Mononuclear cell (primary cell): ENCODE results near the gene LHCGR. TPM values are rescaled to one million over a fixed set of nuclear protein-coding genes. Genes with fewer than 3 reads are reported as not detected.

Experiments
- H3K27me3 ChIP-seq: 2 replicates; pipeline ENCODE4 v1.6.0; 2011; ENCODE audit warnings: low read length, control low read depth; ENCODE audit not compliant: insufficient read depth
- H3K4me1 ChIP-seq: 2 replicates; pipeline ENCODE4 v1.5.1; 2011; ENCODE audit warnings: mild to moderate bottlenecking, low read length, control low read depth; ENCODE audit not compliant: insufficient read depth
- H3K4me3 ChIP-seq: 2 replicates; pipeline ENCODE4 v1.5.1; 2011; ENCODE audit warnings: mild to moderate bottlenecking, low read length, moderate library complexity
- H3K9me3 ChIP-seq: 2 replicates; pipeline ENCODE4 v1.5.1; 2011; ENCODE audit warnings: low read depth, mild to moderate bottlenecking, control low read depth, low read length
- total RNA-seq: library from RNA; depleted of rRNA; stranded (reverse); fragments of >200 nt; gene quantifications from one replicate; pipeline ENCODE4 v1.2.3, GENCODE V29; 2012

Gene LHCGR
- total RNA-seq = not detected

- no peak within 1 kb of the TSS for H3K4me3 ChIP-seq
- H3K27me3 ChIP-seq = peaks cover 36% of the 10 kb centered on the region
- H3K4me1 ChIP-seq = no peaks in the 10 kb centered on the region
- no peaks in the 10 kb centered on the region for H3K9me3 ChIP-seq
Observed at GRCh38 chr2:48755473-48755872, at the start of gene LHCGR. Gene LHCGR, minus strand, starts transcription at chr2:48755724. Its CDS starts 53 bp downstream, at chr2:48755671.

- H3K4me1 ChIP-seq = no peaks in the 10 kb centered on the region
- no peaks in the 10 kb centered on the region for H3K9me3 ChIP-seq
- H3K27me3 ChIP-seq = no peaks in the 10 kb centered on the region
Observed at GRCh38 chr2:48799601-48800000, 44.1 kb upstream of the LHCGR start.

GRCh38 chr2:48795065-48795464, 39.5 kb upstream of the LHCGR start:
- no peaks in the 10 kb centered on the region for H3K9me3 ChIP-seq
- H3K4me3 ChIP-seq = no peak overlapping the region
- no peaks in the 10 kb centered on the region for H3K27me3 ChIP-seq
- H3K4me1 ChIP-seq = no peaks in the 10 kb centered on the region

More at GRCh38 chr2:48799601-48800000, 44.1 kb upstream of the LHCGR start:
- no peak overlapping the region for H3K4me3 ChIP-seq

- no peaks in the 10 kb centered on the region for H3K9me3 ChIP-seq
- no peaks in the 10 kb centered on the region for H3K27me3 ChIP-seq
- no peak overlapping the region for H3K4me3 ChIP-seq
- H3K4me1 ChIP-seq = no peaks in the 10 kb centered on the region
Observed at GRCh38 chr2:48793671-48794070, 38.1 kb upstream of the LHCGR start.

GRCh38 chr2:48792030-48792429, 36.5 kb upstream of the LHCGR start:
- Histone ChIP-seq H3K4me3 (no peak overlapping the region), H3K27me3 (no peaks in the 10 kb centered on the region), H3K9me3 (no peaks in the 10 kb centered on the region), H3K4me1 (no peaks in the 10 kb centered on the region)

- H3K4me3 ChIP-seq = no peak overlapping the region
- H3K4me1 ChIP-seq = no peaks in the 10 kb centered on the region
- H3K9me3 ChIP-seq = no peaks in the 10 kb centered on the region
- H3K27me3 ChIP-seq = no peaks in the 10 kb centered on the region
Observed at GRCh38 chr2:48790407-48791170, 35.1 kb upstream of the LHCGR start.

GRCh38 chr2:48787580-48787979, 32.1 kb upstream of the LHCGR start:
- Histone ChIP-seq H3K27me3 (no peaks in the 10 kb centered on the region), H3K9me3 (no peaks in the 10 kb centered on the region), H3K4me3 (no peak overlapping the region), H3K4me1 (no peaks in the 10 kb centered on the region)

- H3K27me3 ChIP-seq = no peaks in the 10 kb centered on the region
- H3K4me3 ChIP-seq = no peak overlapping the region
- no peaks in the 10 kb centered on the region for H3K4me1 ChIP-seq
- no peaks in the 10 kb centered on the region for H3K9me3 ChIP-seq
Observed at GRCh38 chr2:48781366-48781765, 25.8 kb upstream of the LHCGR start.

- Histone ChIP-seq H3K4me3 (no peak overlapping the region), H3K9me3 (no peaks in the 10 kb centered on the region)
Observed at GRCh38 chr2:48779019-48779716, 23.6 kb upstream of the LHCGR start.

GRCh38 chr2:48774251-48774650, 18.7 kb upstream of the LHCGR start:
- Histone ChIP-seq H3K9me3 (no peaks in the 10 kb centered on the region), H3K27me3 (no peaks in the 10 kb centered on the region), H3K4me1 (no peaks in the 10 kb centered on the region), H3K4me3 (no peak overlapping the region)

More at GRCh38 chr2:48779019-48779716, 23.6 kb upstream of the LHCGR start:
- H3K27me3 ChIP-seq = no peaks in the 10 kb centered on the region
- no peaks in the 10 kb centered on the region for H3K4me1 ChIP-seq

- H3K27me3 ChIP-seq = no peaks in the 10 kb centered on the region
- H3K9me3 ChIP-seq = no peaks in the 10 kb centered on the region
- no peak overlapping the region for H3K4me3 ChIP-seq
Observed at GRCh38 chr2:48771241-48772014, 15.9 kb upstream of the LHCGR start.

GRCh38 chr2:48770181-48770580, 14.7 kb upstream of the LHCGR start:
- Histone ChIP-seq H3K27me3 (no peaks in the 10 kb centered on the region), H3K9me3 (no peaks in the 10 kb centered on the region), H3K4me1 (no peaks in the 10 kb centered on the region), H3K4me3 (no peak overlapping the region)

More at GRCh38 chr2:48771241-48772014, 15.9 kb upstream of the LHCGR start:
- H3K4me1 ChIP-seq = no peaks in the 10 kb centered on the region

GRCh38 chr2:48768669-48769068, 13.1 kb upstream of the LHCGR start:
- Histone ChIP-seq H3K27me3 (no peaks in the 10 kb centered on the region), H3K4me3 (no peak overlapping the region), H3K4me1 (no peaks in the 10 kb centered on the region), H3K9me3 (no peaks in the 10 kb centered on the region)

GRCh38 chr2:48767330-48767729, 11.8 kb upstream of the LHCGR start:
- Histone ChIP-seq H3K27me3 (no peaks in the 10 kb centered on the region), H3K4me3 (no peak overlapping the region), H3K9me3 (no peaks in the 10 kb centered on the region), H3K4me1 (no peaks in the 10 kb centered on the region)

- H3K9me3 ChIP-seq = no peaks in the 10 kb centered on the region
- H3K4me1 ChIP-seq = no peaks in the 10 kb centered on the region
- H3K4me3 ChIP-seq = no peak overlapping the region
- peaks cover 18% of the 10 kb centered on the region for H3K27me3 ChIP-seq
Observed at GRCh38 chr2:48760826-48761225, 5.3 kb upstream of the LHCGR start.
